Stomach (tissue), 9 donors: ENCODE data around the gene RPL13. TPM values are rescaled to one million over a fixed set of nuclear protein-coding genes. Genes with fewer than 3 reads are reported as not detected.

Experiments
- DNase-seq, 2 donors: peaks; one replicate each; pipeline versions ENCODE4 v3.0.0 to v3.0.0-alpha.2; 2013 to 2019
- H3K27ac ChIP-seq, 5 donors: fragments of 200-600 bp in 4 of 5; sonication (generic) in 4 of 5; one replicate each; pipeline ENCODE4 v1.5.1; 2013 to 2019; ENCODE audit warnings: mild to moderate bottlenecking in 1 of 5, moderate library complexity in 1 of 5
- H3K27me3 ChIP-seq, 3 donors: fragments of 200-600 bp; sonication (generic); one replicate each; pipeline ENCODE4 v1.5.1; 2017 to 2019; ENCODE audit warnings: mixed run types in 1 of 3
- H3K36me3 ChIP-seq, 4 donors: fragments of 200-600 bp; sonication (generic); 1 replicate in 3 of 4; 2 replicates in 1 of 4; pipeline ENCODE4 v1.5.1; 2016 to 2019
- H3K4me1 ChIP-seq, 4 donors: fragments of 200-600 bp; sonication (generic); one replicate each; pipeline ENCODE4 v1.5.1; 2016 to 2019
- H3K4me3 ChIP-seq, 4 donors: fragments of 200-600 bp; sonication (generic) in 3 of 4; one replicate each; pipeline ENCODE4 v1.5.1; 2016 to 2019; ENCODE audit warnings: mild to moderate bottlenecking in 1 of 4
- H3K9me3 ChIP-seq, 4 donors: fragments of 200-600 bp; sonication (generic); one replicate each; pipeline ENCODE4 v1.5.1; 2016 to 2019
- EP300 ChIP-seq: sonication (generic); formaldehyde crosslinking; IDR thresholded peaks from one replicate; pipeline ENCODE4 v1.6.1; 2017; ENCODE audit warnings: antibody characterized with exemption
- POLR2A ChIP-seq, 4 donors: fragments of 450-650 bp; IDR thresholded peaks; one replicate each; pipeline ENCODE4 v1.6.1; 2016; ENCODE audit warnings: antibody characterized with exemption in 4 of 4, control low read depth in 2 of 4, mild to moderate bottlenecking in 1 of 4, moderate library complexity in 1 of 4
- POLR2AphosphoS5 ChIP-seq, 3 donors: sonication (generic); formaldehyde crosslinking; IDR thresholded peaks; one replicate each; pipeline ENCODE4 v1.6.1; 2016; ENCODE audit warnings: antibody characterized with exemption in 3 of 3
- WGBS, 5 donors: extraction: QIAGEN DNeasy Blood & Tissue Kit in 3 of 5; methylation state at CpG; one replicate each; pipeline versions ENCODE4 v1.1.5 to v1.1.7; 2013 to 2018; 5-methylcytosine and 5-hydroxymethylcytosine counted together
- intact Hi-C: fragments of 100-400 bp; cut with DNase I; formaldehyde crosslinking; loops from one replicate; pipeline ENCODE4 v1.15.1; 2023; ENCODE audit warnings: low total_unique reads
- polyA plus RNA-seq, 3 donors: library from polyadenylated mRNA; stranded (reverse); fragments of 200-250 nt; gene quantifications; one replicate each; pipeline ENCODE4 v1.2.3, GENCODE V29; 2013
- total RNA-seq, 5 donors: library from RNA; depleted of rRNA; stranded (reverse); fragments of >200 nt; gene quantifications; one replicate each; pipeline versions ENCODE4 v1.1.0 to v1.2.3, GENCODE V29; 2014 to 2016
- TF ChIP-seq, protein P1 (sequence below), 7 experiments: fragments of 450-650 bp in 4 of 7; fragments of 200-600 bp in 3 of 7; sonication (generic) in 3 of 7; IDR thresholded peaks; one replicate each; pipeline ENCODE4 v1.5.1; 2016 to 2019; ENCODE audit warnings: antibody characterized with exemption in 7 of 7, control low read depth in 2 of 7, mild to moderate bottlenecking in 1 of 7
- donor health status: healthy with polysubstance abuse.
- donor health status: Bipolar disorder and iron deficiency.
- donor health status: healthy.

Gene RPL13
- total and polyA plus RNA-seq, 8 donors: 2,053 to 10,054 (median 4,321) TPM

DNA sequence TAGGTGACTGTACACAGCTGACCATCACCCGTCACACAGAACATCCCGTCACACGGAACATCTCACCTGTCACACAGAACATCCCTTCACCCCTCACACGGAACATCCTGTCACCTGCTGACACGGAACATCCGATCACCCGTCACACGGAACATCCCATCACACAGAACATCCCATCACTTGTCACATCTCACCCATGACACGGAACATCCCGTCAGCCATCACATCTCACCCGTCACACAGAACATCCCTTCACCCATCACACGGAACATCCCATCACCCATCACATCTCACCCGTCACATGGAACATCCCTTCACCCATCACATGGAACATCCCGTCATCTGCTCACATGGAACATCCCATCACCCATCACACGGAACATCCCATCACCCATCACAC, 18.9 kb downstream of the RPL13 start:
- intact Hi-C loops: loop anchor here (10.0 kb wide), 1 partner anchor 65 kb away; no protein-coding TSS in a partner anchor
- 91 to 94% (median 92%) methylated on average over 15 of the region's 15 CpGs for WGBS, 5 donors
- Histone ChIP-seq H3K27me3 (peaks cover 18 to 40% (median 26%) of the 10 kb centered on the region in 3 donors), H3K4me1 (peaks cover 32 to 50% (median 44%) of the 10 kb centered on the region in 4 donors), H3K27ac (no peak overlapping the region), H3K4me3 (no peak overlapping the region), H3K9me3 (no peaks in the 10 kb centered on the region), H3K36me3 (no peaks in the 10 kb centered on the region)
- DNase-seq: no peak
- no peak for TF ChIP-seq POLR2A (IDR thresholded peaks at IDR 0.05)
- TF ChIP-seq, protein P1, sequence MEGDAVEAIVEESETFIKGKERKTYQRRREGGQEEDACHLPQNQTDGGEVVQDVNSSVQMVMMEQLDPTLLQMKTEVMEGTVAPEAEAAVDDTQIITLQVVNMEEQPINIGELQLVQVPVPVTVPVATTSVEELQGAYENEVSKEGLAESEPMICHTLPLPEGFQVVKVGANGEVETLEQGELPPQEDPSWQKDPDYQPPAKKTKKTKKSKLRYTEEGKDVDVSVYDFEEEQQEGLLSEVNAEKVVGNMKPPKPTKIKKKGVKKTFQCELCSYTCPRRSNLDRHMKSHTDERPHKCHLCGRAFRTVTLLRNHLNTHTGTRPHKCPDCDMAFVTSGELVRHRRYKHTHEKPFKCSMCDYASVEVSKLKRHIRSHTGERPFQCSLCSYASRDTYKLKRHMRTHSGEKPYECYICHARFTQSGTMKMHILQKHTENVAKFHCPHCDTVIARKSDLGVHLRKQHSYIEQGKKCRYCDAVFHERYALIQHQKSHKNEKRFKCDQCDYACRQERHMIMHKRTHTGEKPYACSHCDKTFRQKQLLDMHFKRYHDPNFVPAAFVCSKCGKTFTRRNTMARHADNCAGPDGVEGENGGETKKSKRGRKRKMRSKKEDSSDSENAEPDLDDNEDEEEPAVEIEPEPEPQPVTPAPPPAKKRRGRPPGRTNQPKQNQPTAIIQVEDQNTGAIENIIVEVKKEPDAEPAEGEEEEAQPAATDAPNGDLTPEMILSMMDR (IDR thresholded peaks at IDR 0.05): no peak
- no peak for TF ChIP-seq EP300
- TF ChIP-seq POLR2AphosphoS5 (IDR thresholded peaks at IDR 0.05): no peak

DNA sequence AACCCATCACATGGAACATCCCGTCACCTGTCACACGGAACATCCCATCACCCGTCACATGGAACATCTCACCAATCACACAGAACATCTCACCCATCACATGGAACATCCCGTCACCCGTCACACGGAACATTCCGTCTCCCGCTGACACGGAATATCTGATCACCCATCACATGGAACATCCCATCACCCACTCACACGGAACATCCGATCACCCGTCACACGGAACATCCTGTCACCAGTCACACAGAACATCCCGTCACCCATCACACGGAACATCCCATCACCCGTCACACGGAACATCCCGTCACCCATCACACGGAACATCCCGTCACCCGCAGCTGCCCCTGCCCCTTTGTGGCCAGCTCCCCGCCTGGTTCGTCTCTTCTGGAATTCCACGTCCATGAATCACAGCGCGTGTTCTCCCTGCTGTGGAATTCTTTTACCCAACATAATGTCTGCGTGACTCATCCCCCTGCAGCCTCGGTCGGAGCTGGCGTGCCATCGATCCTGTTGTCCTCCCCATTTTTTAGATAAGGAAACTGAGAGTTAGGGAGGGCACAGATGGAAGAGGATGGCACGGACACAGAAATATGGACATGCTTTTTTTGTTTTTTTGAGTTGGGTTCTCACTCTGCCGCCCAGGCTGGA, 20.7 kb downstream of the RPL13 start:
- Histone ChIP-seq H3K4me1 (peaks cover 14 to 50% (median 31%) of the 10 kb centered on the region in 4 donors), H3K27me3 (peaks cover 2 to 22% (median 9%) of the 10 kb centered on the region in 3 donors), H3K27ac (peak overlapping the region in 1 of 5 donors; percentile 83), H3K9me3 (no peaks in the 10 kb centered on the region), H3K36me3 (no peaks in the 10 kb centered on the region), H3K4me3 (no peak overlapping the region)
- 83 to 92% (median 87%) methylated on average over 32 to 33 of the region's 33 CpGs for WGBS, 5 donors
- TF ChIP-seq POLR2AphosphoS5 (IDR thresholded peaks at IDR 0.05): no peak
- TF ChIP-seq, protein P1 (IDR thresholded peaks at IDR 0.05): no peak
- no peak for TF ChIP-seq POLR2A (IDR thresholded peaks at IDR 0.05)
- TF ChIP-seq EP300: no peak
- intact Hi-C loops: no loop called here
- DNase-seq: no peak

DNA sequence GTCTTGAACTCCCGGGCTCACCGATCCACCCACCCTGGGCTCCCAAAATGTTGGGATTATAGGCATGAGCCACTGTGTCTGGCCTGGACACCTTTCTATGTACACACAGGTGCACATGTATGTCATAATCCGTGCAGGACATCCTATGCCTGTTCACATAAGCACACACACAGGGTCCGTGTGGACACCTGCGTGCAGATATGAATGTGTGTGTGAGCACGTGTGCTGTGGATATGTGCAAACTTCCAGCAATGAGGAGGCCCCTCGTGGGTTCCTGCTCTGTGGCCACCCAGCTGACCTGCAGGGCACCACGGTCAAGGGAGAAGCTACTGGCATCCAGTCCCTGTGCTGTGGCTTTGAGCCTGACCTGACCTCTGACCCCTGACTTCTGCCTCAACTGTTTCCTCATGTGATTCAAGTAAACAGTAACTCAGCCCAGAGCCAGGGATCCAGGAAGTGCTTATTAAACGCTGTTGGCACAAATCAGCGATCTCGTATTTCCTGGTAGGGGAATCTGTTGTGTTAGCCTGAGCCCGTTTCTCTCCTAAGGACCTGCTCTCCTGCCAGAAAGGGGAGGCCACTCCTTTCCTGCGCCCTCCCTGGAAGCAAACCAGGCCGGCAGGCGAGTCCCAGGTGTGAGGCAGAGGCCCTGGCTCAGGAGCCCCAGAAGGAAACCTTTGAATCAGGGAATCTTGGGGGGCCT, 21.5 kb downstream of the RPL13 start:
- peaks cover 13 to 52% (median 28%) of the 10 kb centered on the region in 4 donors for H3K4me1 ChIP-seq
- peak; percentile 76 to 80 for DNase-seq
- WGBS, 5 donors: 31 to 50% (median 46%) methylated on average over 13 to 15 of the region's 15 CpGs
- TF ChIP-seq, protein P1 (IDR thresholded peaks at IDR 0.05): no peak
- TF ChIP-seq POLR2AphosphoS5 (IDR thresholded peaks at IDR 0.05): peak in 2 of 3 donors; percentile 53 to 85
- H3K27ac ChIP-seq: peak overlapping the region; percentile 73 to 89 (median 76)
- no peaks in the 10 kb centered on the region for H3K9me3 ChIP-seq
- H3K36me3 ChIP-seq: no peaks in the 10 kb centered on the region
- no peak overlapping the region for H3K4me3 ChIP-seq
- H3K27me3 ChIP-seq: peaks cover 0 to 14% (median under 1%) of the 10 kb centered on the region in 3 donors
- intact Hi-C loops: no loop called here

DNA sequence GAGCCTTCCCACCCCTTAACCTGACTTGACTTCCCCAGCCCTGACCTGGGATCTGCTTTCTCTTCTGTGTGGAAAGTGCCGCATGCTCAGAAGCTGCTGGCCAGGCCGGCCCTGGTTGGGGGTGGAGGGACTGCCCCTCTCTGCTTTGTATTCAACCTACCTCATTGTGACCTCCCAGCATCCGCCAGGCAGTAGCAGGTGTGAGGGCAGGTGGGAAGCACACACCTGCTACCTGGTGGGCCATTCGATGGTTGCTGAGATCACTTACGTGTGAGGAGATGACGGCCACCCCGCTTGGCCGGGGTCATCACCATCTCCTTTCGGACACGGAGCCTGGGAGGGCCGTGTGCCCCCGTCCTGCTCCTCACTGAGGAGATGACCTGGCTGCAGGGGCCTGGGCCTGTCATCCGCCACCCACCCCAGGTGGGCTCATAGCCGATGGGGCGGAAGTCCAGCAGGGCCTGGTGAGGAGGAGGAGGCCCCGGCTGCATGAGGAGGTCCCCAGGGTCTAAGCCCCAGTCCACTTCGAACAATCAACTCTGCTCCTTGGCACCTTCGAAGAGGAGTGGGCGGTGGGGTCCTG, 22.2 kb downstream of the RPL13 start:
- TF ChIP-seq POLR2AphosphoS5 (IDR thresholded peaks at IDR 0.05): no peak
- Histone ChIP-seq H3K9me3 (no peaks in the 10 kb centered on the region), H3K36me3 (no peaks in the 10 kb centered on the region), H3K27me3 (peaks cover 0 to 7% (median 0%) of the 10 kb centered on the region in 3 donors), H3K4me1 (peaks cover 13 to 52% (median 28%) of the 10 kb centered on the region in 4 donors), H3K4me3 (no peak overlapping the region), H3K27ac (peak overlapping the region; percentile 73 to 89 (median 76))
- intact Hi-C loops: no loop called here
- no peak for DNase-seq
- WGBS, 5 donors: 84 to 94% (median 90%) methylated on average over 11 to 19 of the region's 19 CpGs
